GM18951 (cell line): ENCODE results near the gene MRGPRG.

Experiments
- POLR2A ChIP-seq: IDR thresholded peaks from 4 replicates; pipeline ENCODE4 v1.6.1; 2011; ENCODE audit warnings: mild to moderate bottlenecking; ENCODE audit not compliant: insufficient read length, insufficient read depth; ENCODE audit errors: extremely low read depth
- in situ Hi-C: fragments of 300-500 bp; cut with MboI; formaldehyde crosslinking; loops from one replicate; pipeline ENCODE4 v1.12.0; 2022; ENCODE audit warnings: low sequenced_read_pairs, mixed read lengths, inconsistent platforms; ENCODE audit not compliant: unreplicated experiment

Gene MRGPRG

GRCh38 chr11:3222003-3222855 lies 3.6 kb upstream of the MRGPRG start:
- in situ Hi-C loops, result no loop called here
- TF ChIP-seq POLR2A, result no peak

- no peak for TF ChIP-seq POLR2A
- in situ Hi-C loops, result no loop called here
These were observed 2.9 kb upstream of the MRGPRG start for GRCh38 chr11:3221408-3222002.

- in situ Hi-C loops, result no loop called here
- TF ChIP-seq POLR2A, result no peak
These were observed 2.2 kb upstream of the MRGPRG start for GRCh38 chr11:3220521-3221407.

GRCh38 chr11:3220101-3220500 lies 1.5 kb upstream of the MRGPRG start:
- TF ChIP-seq POLR2A, result no peak
- in situ Hi-C loops, result no loop called here

GRCh38 chr11:3219281-3219892 lies 774 bp upstream of the MRGPRG start:
- TF ChIP-seq POLR2A, result no peak
- in situ Hi-C loops, result no loop called here

GRCh38 chr11:3217818-3218482 lies 663 bp downstream of the MRGPRG start:
- no peak for TF ChIP-seq POLR2A
- in situ Hi-C loops, result no loop called here

- no peak for TF ChIP-seq POLR2A
- in situ Hi-C loops, result no loop called here
These were observed 2.5 kb downstream of the MRGPRG start for GRCh38 chr11:3216027-3216525.

- no peak for TF ChIP-seq POLR2A
- in situ Hi-C loops, result no loop called here
These were observed 3.1 kb downstream of the MRGPRG start for GRCh38 chr11:3215346-3216026.

GRCh38 chr11:3214420-3214699 lies 4.3 kb downstream of the MRGPRG start:
- TF ChIP-seq POLR2A, result no peak
- in situ Hi-C loops, result no loop called here

- no peak for TF ChIP-seq POLR2A
- in situ Hi-C loops, result no loop called here
These were observed 4.8 kb downstream of the MRGPRG start for GRCh38 chr11:3213659-3214419.

GRCh38 chr11:3208272-3208671 lies 10.3 kb downstream of the MRGPRG start:
- in situ Hi-C loops, result no loop called here
- TF ChIP-seq POLR2A, result no peak

- in situ Hi-C loops, result no loop called here
- TF ChIP-seq POLR2A, result no peak
These were observed 11.0 kb downstream of the MRGPRG start for GRCh38 chr11:3207526-3208189.
